Measurements from ENCODE around the gene MTR. TPM values are rescaled to one million over a fixed set of nuclear protein-coding genes. Genes with fewer than 3 reads are reported as not detected.

The MTR gene
- polyA plus RNA-seq, 2 of the 4 experiments (the other 2 are of a cell fraction) = 6.2 to 12.7 TPM

GRCh38 chr1:236786453-236786852 lies 8.6 kb upstream of the MTR start:
- POLR2A ChIA-PET = interaction anchor here (1.0 kb wide), 1 partner anchor 9 kb away, joined by 7 read pairs; the partner anchor contains the start of gene MTR
- DNase-seq (ENCODE audit: low read depth in 1 of 2, low spot score in 1 of 2) = no peak
- Histone ChIP-seq H3K9me3 (no peaks in the 10 kb centered on the region), H3K4me2 (no peak overlapping the region), H3K4me3 (no peak overlapping the region), H3K27ac (no peak overlapping the region), H3K4me1 (no peaks in the 10 kb centered on the region)
- TF ChIP-seq SMC3 (IDR thresholded peaks at IDR 0.05) (no peak), CHD2 (IDR thresholded peaks at IDR 0.05; ENCODE audit: low read length, partially characterized antibody) (no peak), RCOR1 (IDR thresholded peaks at IDR 0.05; ENCODE audit: low read depth, low read length) (no peak), HEYL (CRISPR knock-in tag; IDR thresholded peaks at IDR 0.05) (no peak), E2F6 (IDR thresholded peaks at IDR 0.05; ENCODE audit: borderline replicate concordance, low read depth) (no peak), MAZ (IDR thresholded peaks at IDR 0.05; ENCODE audit: borderline replicate concordance, low read depth, low read length) (no peak), NR3C1 (IDR thresholded peaks at IDR 0.05) (no peak), ZFP36 (IDR thresholded peaks at IDR 0.05; ENCODE audit: borderline replicate concordance, partially characterized antibody) (no peak), GATA3 (IDR thresholded peaks at IDR 0.05; ENCODE audit: borderline replicate concordance) (no peak), ZSCAN20 (CRISPR knock-in tag; IDR thresholded peaks at IDR 0.05) (no peak), POLR2AphosphoS2 (conservative IDR thresholded peaks at IDR 0.05; ENCODE audit: low read length) (no peak), HES2 (IDR thresholded peaks at IDR 0.05) (no peak), EP300 (IDR thresholded peaks at IDR 0.05) (no peak), BHLHE40 (IDR thresholded peaks at IDR 0.05; ENCODE audit: low read depth, low read length) (no peak), PHF8 (IDR thresholded peaks at IDR 0.05; ENCODE audit: borderline replicate concordance, low read depth) (no peak)
- TF ChIP-seq, protein P1, sequence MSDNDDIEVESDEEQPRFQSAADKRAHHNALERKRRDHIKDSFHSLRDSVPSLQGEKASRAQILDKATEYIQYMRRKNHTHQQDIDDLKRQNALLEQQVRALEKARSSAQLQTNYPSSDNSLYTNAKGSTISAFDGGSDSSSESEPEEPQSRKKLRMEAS (IDR thresholded peaks at IDR 0.05) = no peak
- TF ChIP-seq, protein P2, sequence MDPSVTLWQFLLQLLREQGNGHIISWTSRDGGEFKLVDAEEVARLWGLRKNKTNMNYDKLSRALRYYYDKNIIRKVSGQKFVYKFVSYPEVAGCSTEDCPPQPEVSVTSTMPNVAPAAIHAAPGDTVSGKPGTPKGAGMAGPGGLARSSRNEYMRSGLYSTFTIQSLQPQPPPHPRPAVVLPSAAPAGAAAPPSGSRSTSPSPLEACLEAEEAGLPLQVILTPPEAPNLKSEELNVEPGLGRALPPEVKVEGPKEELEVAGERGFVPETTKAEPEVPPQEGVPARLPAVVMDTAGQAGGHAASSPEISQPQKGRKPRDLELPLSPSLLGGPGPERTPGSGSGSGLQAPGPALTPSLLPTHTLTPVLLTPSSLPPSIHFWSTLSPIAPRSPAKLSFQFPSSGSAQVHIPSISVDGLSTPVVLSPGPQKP (IDR thresholded peaks at IDR 0.05; ENCODE audit: low read depth, low read length) = no peak
- TF ChIP-seq, protein P3, sequence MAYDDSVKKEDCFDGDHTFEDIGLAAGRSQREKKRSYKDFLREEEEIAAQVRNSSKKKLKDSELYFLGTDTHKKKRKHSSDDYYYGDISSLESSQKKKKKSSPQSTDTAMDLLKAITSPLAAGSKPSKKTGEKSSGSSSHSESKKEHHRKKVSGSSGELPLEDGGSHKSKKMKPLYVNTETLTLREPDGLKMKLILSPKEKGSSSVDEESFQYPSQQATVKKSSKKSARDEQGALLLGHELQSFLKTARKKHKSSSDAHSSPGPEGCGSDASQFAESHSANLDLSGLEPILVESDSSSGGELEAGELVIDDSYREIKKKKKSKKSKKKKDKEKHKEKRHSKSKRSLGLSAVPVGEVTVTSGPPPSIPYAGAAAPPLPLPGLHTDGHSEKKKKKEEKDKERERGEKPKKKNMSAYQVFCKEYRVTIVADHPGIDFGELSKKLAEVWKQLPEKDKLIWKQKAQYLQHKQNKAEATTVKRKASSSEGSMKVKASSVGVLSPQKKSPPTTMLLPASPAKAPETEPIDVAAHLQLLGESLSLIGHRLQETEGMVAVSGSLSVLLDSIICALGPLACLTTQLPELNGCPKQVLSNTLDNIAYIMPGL (CRISPR knock-in tag; IDR thresholded peaks at IDR 0.05; ENCODE audit: borderline replicate concordance) = no peak
- TF ChIP-seq, protein P4, sequence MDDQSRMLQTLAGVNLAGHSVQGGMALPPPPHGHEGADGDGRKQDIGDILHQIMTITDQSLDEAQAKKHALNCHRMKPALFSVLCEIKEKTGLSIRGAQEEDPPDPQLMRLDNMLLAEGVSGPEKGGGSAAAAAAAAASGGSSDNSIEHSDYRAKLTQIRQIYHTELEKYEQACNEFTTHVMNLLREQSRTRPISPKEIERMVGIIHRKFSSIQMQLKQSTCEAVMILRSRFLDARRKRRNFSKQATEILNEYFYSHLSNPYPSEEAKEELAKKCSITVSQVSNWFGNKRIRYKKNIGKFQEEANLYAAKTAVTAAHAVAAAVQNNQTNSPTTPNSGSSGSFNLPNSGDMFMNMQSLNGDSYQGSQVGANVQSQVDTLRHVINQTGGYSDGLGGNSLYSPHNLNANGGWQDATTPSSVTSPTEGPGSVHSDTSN (IDR thresholded peaks at IDR 0.05) = no peak
- ATAC-seq = no peak; a peak in 1 of 6 replicates
- no peak for FAIRE-seq
- CTCF ChIA-PET = interaction anchor here (0.8 to 1.9 kb wide), 2 partner anchors 10 to 27 kb away, joined by 3 to 5 read pairs; no protein-coding TSS in a partner anchor
- 85% methylated on average over 16 of the region's 16 CpGs for WGBS (ENCODE audit: missing lambda C conversion rate)

DNA sequence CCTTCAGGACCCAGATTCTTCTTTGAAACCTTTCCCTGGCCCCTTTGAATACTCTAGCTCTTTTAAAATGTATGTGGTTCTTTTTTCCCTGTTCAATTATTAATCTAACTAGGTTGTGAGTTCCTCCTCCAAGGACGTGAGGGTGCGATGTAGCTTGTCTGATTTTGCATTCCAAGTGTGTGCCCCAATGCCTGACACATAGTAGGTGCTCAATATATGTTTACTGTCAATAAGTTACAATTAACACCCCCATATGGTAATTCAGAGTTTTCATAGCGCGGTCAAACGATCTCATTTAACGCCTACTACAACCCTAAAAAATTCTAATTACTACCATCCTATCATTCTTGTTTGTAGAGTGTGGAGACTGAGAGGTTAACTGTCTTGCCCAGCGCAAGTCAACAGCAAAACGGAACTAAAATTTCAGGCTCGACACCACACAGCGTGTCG lies 482 bp upstream of the MTR start:
- TF ChIP-seq, protein P5, sequence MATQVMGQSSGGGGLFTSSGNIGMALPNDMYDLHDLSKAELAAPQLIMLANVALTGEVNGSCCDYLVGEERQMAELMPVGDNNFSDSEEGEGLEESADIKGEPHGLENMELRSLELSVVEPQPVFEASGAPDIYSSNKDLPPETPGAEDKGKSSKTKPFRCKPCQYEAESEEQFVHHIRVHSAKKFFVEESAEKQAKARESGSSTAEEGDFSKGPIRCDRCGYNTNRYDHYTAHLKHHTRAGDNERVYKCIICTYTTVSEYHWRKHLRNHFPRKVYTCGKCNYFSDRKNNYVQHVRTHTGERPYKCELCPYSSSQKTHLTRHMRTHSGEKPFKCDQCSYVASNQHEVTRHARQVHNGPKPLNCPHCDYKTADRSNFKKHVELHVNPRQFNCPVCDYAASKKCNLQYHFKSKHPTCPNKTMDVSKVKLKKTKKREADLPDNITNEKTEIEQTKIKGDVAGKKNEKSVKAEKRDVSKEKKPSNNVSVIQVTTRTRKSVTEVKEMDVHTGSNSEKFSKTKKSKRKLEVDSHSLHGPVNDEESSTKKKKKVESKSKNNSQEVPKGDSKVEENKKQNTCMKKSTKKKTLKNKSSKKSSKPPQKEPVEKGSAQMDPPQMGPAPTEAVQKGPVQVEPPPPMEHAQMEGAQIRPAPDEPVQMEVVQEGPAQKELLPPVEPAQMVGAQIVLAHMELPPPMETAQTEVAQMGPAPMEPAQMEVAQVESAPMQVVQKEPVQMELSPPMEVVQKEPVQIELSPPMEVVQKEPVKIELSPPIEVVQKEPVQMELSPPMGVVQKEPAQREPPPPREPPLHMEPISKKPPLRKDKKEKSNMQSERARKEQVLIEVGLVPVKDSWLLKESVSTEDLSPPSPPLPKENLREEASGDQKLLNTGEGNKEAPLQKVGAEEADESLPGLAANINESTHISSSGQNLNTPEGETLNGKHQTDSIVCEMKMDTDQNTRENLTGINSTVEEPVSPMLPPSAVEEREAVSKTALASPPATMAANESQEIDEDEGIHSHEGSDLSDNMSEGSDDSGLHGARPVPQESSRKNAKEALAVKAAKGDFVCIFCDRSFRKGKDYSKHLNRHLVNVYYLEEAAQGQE (IDR thresholded peaks at IDR 0.05) = no peak
- TF ChIP-seq KDM5A (IDR thresholded peaks at IDR 0.05) = no peak
- TF ChIP-seq CBX2 (IDR thresholded peaks at IDR 0.05; ENCODE audit: borderline replicate concordance, low read depth) = no peak
- no peak for TF ChIP-seq JUN (IDR thresholded peaks at IDR 0.05)
- H3K4me1 ChIP-seq = peaks cover 9% of the 10 kb centered on the region; the same call in 1 of the 3 replicates
- WGBS (ENCODE audit: missing lambda C conversion rate) = 13% methylated on average over 11 of the region's 11 CpGs
- ChIA-PET POLR2A (interaction anchor here (0.7 to 1.1 kb wide), 8 partner anchors 8 to 190 kb away, joined by 3 to 11 read pairs (median 4); partner anchors contain the start of gene HEATR1), CTCF (interaction anchor here (1.4 kb wide), 1 partner anchor 14 kb away, joined by 3 read pairs; no protein-coding TSS in a partner anchor)
- no peak for FAIRE-seq
- H3K27ac ChIP-seq = peak overlapping the region; percentile 56 to 70
- peak overlapping the region; percentile 85 for H3K4me3 ChIP-seq
- H3K4me2 ChIP-seq = peak overlapping the region; percentile 71
- DNase-seq (ENCODE audit: low read depth in 1 of 2, low spot score in 1 of 2) = no peak
- no peaks in the 10 kb centered on the region for H3K9me3 ChIP-seq
- no peak for ATAC-seq
